Measurements from ENCODE around the gene TAF5L. TPM values are rescaled to one million over a fixed set of nuclear protein-coding genes. Genes with fewer than 3 reads are reported as not detected.

Gene TAF5L
- total and polyA plus RNA-seq, 2 of the 13 experiments (the other 11 are each of a cell fraction or from before 2014, with no cell fraction given): 10.8 to 18.2 TPM

- H3K27ac ChIP-seq (ENCODE audit: extremely low read length, insufficient read depth, low read length): no peak overlapping the region
- ChIA-PET POLR2A (no interaction called here), CTCF (ENCODE audit: low intra/inter-chr PET ratio, low total read pairs) (no interaction called here)
- H3K9me3 ChIP-seq (ENCODE audit: low read length): no peaks in the 10 kb centered on the region
- H3K4me2 ChIP-seq (ENCODE audit: low read depth, low read length): no peak overlapping the region
- H3K36me3 ChIP-seq (replicated peaks in 1 of 2; ENCODE audit: control insufficient read depth in 1 of 2, insufficient read depth in 2 of 2, low read length in 2 of 2): peaks cover 16 to 68% of the 10 kb centered on the region in 2 experiments
- FAIRE-seq (no peak), ATAC-seq (no peak), DNase-seq (ENCODE audit: low spot score) (no peak)
- H3K79me2 ChIP-seq (ENCODE audit: insufficient read depth, low read length): peaks cover 10% of the 10 kb centered on the region
- TF ChIP-seq ZNF253 (CRISPR knock-in tag; IDR thresholded peaks at IDR 0.05; ENCODE audit: borderline replicate concordance): no peak
- TF ChIP-seq POLR2AphosphoS5 (IDR thresholded peaks at IDR 0.05; ENCODE audit: low read depth, low read length): no peak
- TF ChIP-seq ZSCAN9 (CRISPR knock-in tag; IDR thresholded peaks at IDR 0.05; ENCODE audit: borderline replicate concordance): no peak
- TF ChIP-seq BATF2 (CRISPR knock-in tag; IDR thresholded peaks at IDR 0.05): no peak
- no peak for TF ChIP-seq ELF3 (CRISPR knock-in tag; IDR thresholded peaks at IDR 0.05)
- H2AFZ ChIP-seq (ENCODE audit: low read length): no peak overlapping the region
- no peak overlapping the region for H3K9ac ChIP-seq (ENCODE audit: insufficient read depth, low read depth, low read length)
- no peaks in the 10 kb centered on the region for H3K27me3 ChIP-seq (ENCODE audit: control insufficient read depth in 1 of 2, insufficient read depth in 2 of 2, low read length in 2 of 2)
- intact Hi-C loops (cut with micrococcal nuclease; ENCODE audit: unreplicated experiment) (no loop called here), in situ Hi-C loops (cut with HindIII; ENCODE audit: extremely low pct_ligation_motif_present, low pct_unique_long_range_greater_than_20kb) (no loop called here)
- H4K20me1 ChIP-seq (ENCODE audit: insufficient read depth, low read length): no peaks in the 10 kb centered on the region
- no peaks in the 10 kb centered on the region for H3K4me1 ChIP-seq (ENCODE audit: insufficient read depth, low read length)
- H3K4me3 ChIP-seq (replicated peaks in 1 of 3; ENCODE audit: insufficient read depth in 1 of 3, low read depth in 2 of 3, low read length in 3 of 3): no peak overlapping the region
- no TSS peak for BruUV-seq (replicated peaks)
- 90% methylated on average over 2 of the region's 9 CpGs for WGBS (ENCODE audit: low lambda C conversion rate)
Observed at GRCh38 chr1:229636042-229636441, 10.1 kb upstream of the TAF5L start.

- H3K36me3 ChIP-seq (replicated peaks in 1 of 2; ENCODE audit: control insufficient read depth in 1 of 2, insufficient read depth in 2 of 2, low read length in 2 of 2): peaks cover 6 to 52% of the 10 kb centered on the region in 2 experiments
- CTCF ChIA-PET (ENCODE audit: low intra/inter-chr PET ratio, low total read pairs): no interaction called here
- no peak for FAIRE-seq
Observed at GRCh38 chr1:229631966-229632365, 6.0 kb upstream of the TAF5L start.

More at GRCh38 chr1:229631966-229632365, 6.0 kb upstream of the TAF5L start:
- H3K9ac ChIP-seq (ENCODE audit: insufficient read depth, low read depth, low read length): no peak overlapping the region
- ATAC-seq (no peak), DNase-seq (ENCODE audit: low spot score) (no peak)
- no peak overlapping the region for H3K4me2 ChIP-seq (ENCODE audit: low read depth, low read length)
- H2AFZ ChIP-seq (ENCODE audit: low read length): no peak overlapping the region
- WGBS (ENCODE audit: low lambda C conversion rate): 97% methylated on average over 6 of the region's 6 CpGs
- no peak overlapping the region for H3K27ac ChIP-seq (ENCODE audit: extremely low read length, insufficient read depth, low read length)
- H4K20me1 ChIP-seq (ENCODE audit: insufficient read depth, low read length): no peaks in the 10 kb centered on the region
- peaks cover 41% of the 10 kb centered on the region for H3K79me2 ChIP-seq (ENCODE audit: insufficient read depth, low read length)
- no peak for TF ChIP-seq ZSCAN21 (CRISPR knock-in tag; IDR thresholded peaks at IDR 0.05; ENCODE audit: borderline replicate concordance)
- TF ChIP-seq NCOA2 (CRISPR knock-in tag; IDR thresholded peaks at IDR 0.05): no peak
- no peak for TF ChIP-seq RFX1 (IDR thresholded peaks at IDR 0.05)
- no peak for TF ChIP-seq ATF1 (CRISPR knock-in tag; IDR thresholded peaks at IDR 0.05)
- no peak for TF ChIP-seq ZNF761 (CRISPR knock-in tag; conservative IDR thresholded peaks at IDR 0.05)
- no peak for TF ChIP-seq MNT (IDR thresholded peaks at IDR 0.05)
- TF ChIP-seq ZNF766 (CRISPR knock-in tag; IDR thresholded peaks at IDR 0.05; ENCODE audit: borderline replicate concordance): no peak
- TF ChIP-seq XRCC5 (optimal IDR thresholded peaks at IDR 0.05; ENCODE audit: low read length): no peak
- TF ChIP-seq AHR (CRISPR knock-in tag; IDR thresholded peaks at IDR 0.05): no peak
- TF ChIP-seq ZFP62 (CRISPR knock-in tag; IDR thresholded peaks at IDR 0.05): no peak
- TF ChIP-seq ATF5 (CRISPR knock-in tag; IDR thresholded peaks at IDR 0.05; ENCODE audit: low read depth): no peak
- TF ChIP-seq MYPOP (CRISPR knock-in tag; IDR thresholded peaks at IDR 0.05): no peak
- TF ChIP-seq HIVEP1 (CRISPR knock-in tag; IDR thresholded peaks at IDR 0.05): no peak
- H3K27me3 ChIP-seq (ENCODE audit: control insufficient read depth in 1 of 2, insufficient read depth in 2 of 2, low read length in 2 of 2): no peaks in the 10 kb centered on the region
- no TSS peak for BruUV-seq (replicated peaks)
- H3K4me3 ChIP-seq (replicated peaks in 1 of 3; ENCODE audit: insufficient read depth in 1 of 3, low read depth in 2 of 3, low read length in 3 of 3): no peak overlapping the region
- H3K4me1 ChIP-seq (ENCODE audit: insufficient read depth, low read length): peaks cover 9% of the 10 kb centered on the region
- no peaks in the 10 kb centered on the region for H3K9me3 ChIP-seq (ENCODE audit: low read length)
- POLR2A ChIA-PET: no interaction called here
- intact Hi-C loops (cut with micrococcal nuclease; ENCODE audit: unreplicated experiment): no loop called here
- in situ Hi-C loops (cut with HindIII; ENCODE audit: extremely low pct_ligation_motif_present, low pct_unique_long_range_greater_than_20kb): no loop called here
